Tibial nerve (tissue), 4 donors: Measurements from ENCODE around the gene PRTFDC1. TPM values are rescaled to one million over a fixed set of nuclear protein-coding genes. Genes with fewer than 3 reads are reported as not detected.

Source experiments
- DNase-seq, 2 donors: peaks; one replicate each; pipeline ENCODE4 v3.0.0-alpha.2; 2019; ENCODE audit warnings: low spot score in 2 of 2
- H3K27ac ChIP-seq, 4 donors: fragments of 200-600 bp; sonication (generic) in 3 of 4; one replicate each; pipeline ENCODE4 v1.5.1; 2017 to 2019; ENCODE audit warnings: mild to moderate bottlenecking in 1 of 4
- H3K27me3 ChIP-seq, 2 donors: fragments of 200-600 bp; sonication (generic) in 1 of 2; one replicate each; pipeline versions ENCODE4 v1.5.1 to v1.6.0; 2017 to 2019
- H3K36me3 ChIP-seq, 3 donors: fragments of 200-600 bp; sonication (generic); one replicate each; pipeline ENCODE4 v1.5.1; 2018 to 2019
- H3K4me1 ChIP-seq, 4 donors: fragments of 200-600 bp; sonication (generic) in 3 of 4; one replicate each; pipeline ENCODE4 v1.5.1; 2017 to 2019
- H3K4me3 ChIP-seq, 4 donors: fragments of 200-600 bp; sonication (generic) in 3 of 4; one replicate each; pipeline ENCODE4 v1.5.1; 2017 to 2019; ENCODE audit warnings: mild to moderate bottlenecking in 1 of 4, moderate library complexity in 1 of 4
- H3K9me3 ChIP-seq, 4 donors: fragments of 200-600 bp; sonication (generic) in 3 of 4; one replicate each; pipeline ENCODE4 v1.5.1; 2017 to 2019
- EP300 ChIP-seq, 2 donors: sonication (generic); formaldehyde crosslinking; IDR thresholded peaks; one replicate each; pipeline ENCODE4 v1.6.1; 2017; ENCODE audit warnings: antibody characterized with exemption in 2 of 2, mild to moderate bottlenecking in 1 of 2
- POLR2A ChIP-seq, 2 donors: fragments of 450-650 bp; IDR thresholded peaks; one replicate each; pipeline ENCODE4 v1.6.1; 2017; ENCODE audit warnings: antibody characterized with exemption in 2 of 2, mild to moderate bottlenecking in 2 of 2, moderate library complexity in 2 of 2
- WGBS, 2 donors: methylation state at CpG; one replicate each; pipeline ENCODE4 v1.1.5; 2018; 5-methylcytosine and 5-hydroxymethylcytosine counted together
- total RNA-seq, 4 donors: library from RNA; depleted of rRNA; stranded (reverse); fragments of >200 nt; gene quantifications; one replicate each; pipeline ENCODE4 v1.1.0, GENCODE V29; 2016
- TF ChIP-seq, protein P1 (sequence below), 5 experiments: fragments of 200-600 bp in 3 of 5; fragments of 450-650 bp in 2 of 5; sonication (generic) in 3 of 5; IDR thresholded peaks; one replicate each; pipeline ENCODE4 v1.5.1; 2016 to 2019; ENCODE audit warnings: antibody characterized with exemption in 5 of 5, mild to moderate bottlenecking in 3 of 5, moderate library complexity in 2 of 5

The PRTFDC1 gene
- total RNA-seq, 4 donors from 2014 or later: 0.78 to 5.7 (median 1.3) TPM

DNA sequence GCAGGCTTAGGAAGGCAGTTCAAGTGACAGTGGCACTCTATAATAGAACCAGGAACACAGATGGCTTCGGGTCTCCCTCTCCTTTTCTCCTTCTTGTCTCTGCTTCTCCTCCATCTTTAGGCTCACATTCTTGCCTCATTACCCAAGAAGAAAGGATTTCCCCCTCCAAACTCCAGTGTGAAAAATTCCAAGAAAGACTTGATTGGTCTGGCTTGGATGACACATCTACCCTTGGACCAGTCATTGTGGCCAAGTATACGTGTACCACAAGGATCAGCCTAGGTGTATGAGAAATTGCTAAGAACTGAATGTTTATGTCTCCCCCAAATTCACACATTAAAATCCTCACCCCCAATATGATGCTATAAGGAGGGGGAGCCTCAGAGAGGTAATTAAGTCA lies 53.9 kb downstream of the PRTFDC1 start:
- WGBS, 2 donors: 97 to 100% methylated on average over 2 of the region's 2 CpGs
- no peak for DNase-seq

DNA sequence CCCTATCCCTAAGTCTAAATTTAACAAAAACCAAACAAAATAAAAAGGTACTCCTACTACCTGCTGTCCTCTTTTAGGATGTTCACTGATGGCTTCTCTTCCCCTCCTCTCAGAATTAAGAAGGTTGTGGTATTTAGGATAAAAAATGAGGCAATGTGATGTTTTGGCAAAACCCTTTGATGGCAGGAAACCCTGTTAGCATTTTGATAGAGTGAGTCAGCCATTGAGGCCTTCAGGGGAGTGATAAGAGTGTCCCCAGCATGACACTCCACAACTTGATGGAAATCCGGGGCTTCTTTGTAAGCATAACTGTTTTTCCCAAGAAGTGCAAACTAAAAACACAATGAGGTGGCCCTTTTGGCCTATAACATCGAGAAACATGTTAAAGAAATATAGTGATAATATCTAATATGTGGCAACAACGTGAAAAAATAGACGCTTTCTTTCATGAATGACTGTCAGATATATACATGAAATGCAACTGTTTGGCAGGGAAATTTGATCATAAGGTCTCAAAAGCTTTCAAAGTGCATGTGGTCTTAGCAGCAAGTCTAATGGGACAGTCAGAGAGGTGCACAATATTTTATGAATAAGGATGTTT lies 55.0 kb downstream of the PRTFDC1 start:
- no peaks in the 10 kb centered on the region for H3K9me3 ChIP-seq
- peaks cover 0 to 14% (median 13%) of the 10 kb centered on the region in 4 donors for H3K4me1 ChIP-seq
- DNase-seq: no peak
- no peak overlapping the region for H3K27ac ChIP-seq
- no peaks in the 10 kb centered on the region for H3K36me3 ChIP-seq
- WGBS, 2 donors: 79 to 82% methylated on average over 4 of the region's 4 CpGs
- TF ChIP-seq, protein P1, sequence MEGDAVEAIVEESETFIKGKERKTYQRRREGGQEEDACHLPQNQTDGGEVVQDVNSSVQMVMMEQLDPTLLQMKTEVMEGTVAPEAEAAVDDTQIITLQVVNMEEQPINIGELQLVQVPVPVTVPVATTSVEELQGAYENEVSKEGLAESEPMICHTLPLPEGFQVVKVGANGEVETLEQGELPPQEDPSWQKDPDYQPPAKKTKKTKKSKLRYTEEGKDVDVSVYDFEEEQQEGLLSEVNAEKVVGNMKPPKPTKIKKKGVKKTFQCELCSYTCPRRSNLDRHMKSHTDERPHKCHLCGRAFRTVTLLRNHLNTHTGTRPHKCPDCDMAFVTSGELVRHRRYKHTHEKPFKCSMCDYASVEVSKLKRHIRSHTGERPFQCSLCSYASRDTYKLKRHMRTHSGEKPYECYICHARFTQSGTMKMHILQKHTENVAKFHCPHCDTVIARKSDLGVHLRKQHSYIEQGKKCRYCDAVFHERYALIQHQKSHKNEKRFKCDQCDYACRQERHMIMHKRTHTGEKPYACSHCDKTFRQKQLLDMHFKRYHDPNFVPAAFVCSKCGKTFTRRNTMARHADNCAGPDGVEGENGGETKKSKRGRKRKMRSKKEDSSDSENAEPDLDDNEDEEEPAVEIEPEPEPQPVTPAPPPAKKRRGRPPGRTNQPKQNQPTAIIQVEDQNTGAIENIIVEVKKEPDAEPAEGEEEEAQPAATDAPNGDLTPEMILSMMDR (IDR thresholded peaks at IDR 0.05): no peak
- TF ChIP-seq EP300 (IDR thresholded peaks at IDR 0.05): no peak
- no peak for TF ChIP-seq POLR2A (IDR thresholded peaks at IDR 0.05)
- no peaks in the 10 kb centered on the region for H3K27me3 ChIP-seq
- no peak overlapping the region for H3K4me3 ChIP-seq

More for the DNA sequence above, 53.9 kb downstream of the PRTFDC1 start:
- H3K36me3 ChIP-seq: no peaks in the 10 kb centered on the region
- no peaks in the 10 kb centered on the region for H3K9me3 ChIP-seq
- no peaks in the 10 kb centered on the region for H3K27me3 ChIP-seq
- no peak overlapping the region for H3K27ac ChIP-seq
- H3K4me1 ChIP-seq: peaks cover 0 to 15% (median 13%) of the 10 kb centered on the region in 4 donors
- no peak overlapping the region for H3K4me3 ChIP-seq
- TF ChIP-seq POLR2A (IDR thresholded peaks at IDR 0.05) (no peak), EP300 (IDR thresholded peaks at IDR 0.05) (no peak)
- TF ChIP-seq, protein P1 (IDR thresholded peaks at IDR 0.05): no peak

DNA sequence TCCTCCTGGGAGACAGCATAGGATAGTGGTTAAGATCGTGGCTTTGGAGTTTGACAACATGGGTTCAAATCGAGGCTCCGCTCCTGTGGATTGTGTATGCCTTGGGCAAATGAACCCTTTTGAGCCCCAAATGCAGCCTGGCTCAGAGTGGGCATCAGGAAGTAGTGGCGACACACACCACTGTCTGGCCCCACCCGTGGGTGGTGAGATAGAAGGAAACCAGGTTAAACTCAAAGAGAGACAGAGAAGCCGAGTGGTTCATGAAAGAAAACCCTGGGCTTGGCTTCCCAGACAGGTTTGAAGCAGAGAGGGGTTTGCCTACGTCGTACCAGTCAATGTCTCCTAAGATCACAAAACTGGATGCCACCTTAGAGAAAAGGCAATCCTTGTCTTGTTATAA lies 57.7 kb downstream of the PRTFDC1 start:
- no peak overlapping the region for H3K27ac ChIP-seq
- H3K4me3 ChIP-seq: no peak overlapping the region
- no peaks in the 10 kb centered on the region for H3K27me3 ChIP-seq
- TF ChIP-seq, protein P1 (IDR thresholded peaks at IDR 0.05): no peak
- no peak for TF ChIP-seq EP300 (IDR thresholded peaks at IDR 0.05)
- TF ChIP-seq POLR2A (IDR thresholded peaks at IDR 0.05): no peak
- WGBS, 2 donors: 88 to 89% methylated on average over 8 of the region's 8 CpGs
- no peaks in the 10 kb centered on the region for H3K9me3 ChIP-seq
- DNase-seq: no peak
- no peaks in the 10 kb centered on the region for H3K36me3 ChIP-seq
- H3K4me1 ChIP-seq: peaks cover 0 to 5% (median 0%) of the 10 kb centered on the region in 4 donors

DNA sequence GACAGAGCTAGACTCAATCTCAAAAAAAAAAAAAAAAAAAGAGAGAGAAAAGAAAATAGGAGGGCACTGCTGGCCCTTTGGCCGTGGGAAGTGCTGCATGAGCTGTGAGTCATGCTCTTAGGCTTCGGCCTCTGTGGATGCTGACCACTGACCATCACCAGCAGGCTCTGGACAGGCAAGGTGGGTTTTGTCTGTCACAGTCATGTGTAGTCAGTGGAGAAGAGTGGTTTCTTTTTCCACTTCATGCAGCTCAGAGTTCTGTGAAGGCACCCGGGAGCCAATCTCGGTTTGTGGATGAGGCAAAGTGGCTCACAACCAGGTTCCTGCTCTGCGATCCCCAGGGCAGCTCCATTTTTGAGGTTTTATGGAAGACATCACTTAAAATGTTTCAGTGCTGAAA lies 58.1 kb downstream of the PRTFDC1 start:
- no peaks in the 10 kb centered on the region for H3K36me3 ChIP-seq
- H3K4me3 ChIP-seq: no peak overlapping the region
- no peaks in the 10 kb centered on the region for H3K27me3 ChIP-seq
- H3K4me1 ChIP-seq: peaks cover 0 to 9% (median 0%) of the 10 kb centered on the region in 4 donors
- no peaks in the 10 kb centered on the region for H3K9me3 ChIP-seq
- 82 to 83% methylated on average over 5 of the region's 5 CpGs for WGBS, 2 donors
- DNase-seq: no peak
- TF ChIP-seq EP300 (IDR thresholded peaks at IDR 0.05): no peak
- TF ChIP-seq POLR2A (IDR thresholded peaks at IDR 0.05): no peak
- TF ChIP-seq, protein P1 (IDR thresholded peaks at IDR 0.05): no peak
- H3K27ac ChIP-seq: no peak overlapping the region

DNA sequence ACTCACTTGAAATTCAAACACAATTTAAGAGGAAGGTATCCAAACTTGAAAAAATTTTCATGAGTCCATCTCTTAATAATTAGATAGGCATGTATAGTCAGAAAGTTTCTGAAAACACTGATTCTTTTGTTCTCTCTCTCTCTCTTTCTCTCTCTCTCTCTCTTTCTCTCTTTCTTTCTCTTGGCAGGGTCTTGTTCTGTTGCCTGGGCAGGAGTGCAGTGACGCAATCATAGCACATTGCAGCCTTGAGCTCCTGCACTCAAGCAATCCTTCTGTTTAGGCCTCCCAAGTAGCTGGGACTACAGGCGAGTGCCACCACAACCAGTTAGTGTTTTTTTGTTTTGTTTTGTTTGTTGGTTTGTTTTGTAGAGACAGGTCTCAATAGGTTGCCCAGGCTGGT lies 59.3 kb downstream of the PRTFDC1 start:
- TF ChIP-seq POLR2A (IDR thresholded peaks at IDR 0.05) (no peak), EP300 (IDR thresholded peaks at IDR 0.05) (no peak)
- TF ChIP-seq, protein P1 (IDR thresholded peaks at IDR 0.05): no peak
- DNase-seq: no peak
- Histone ChIP-seq H3K4me3 (no peak overlapping the region), H3K9me3 (no peaks in the 10 kb centered on the region), H3K4me1 (peaks cover 0 to 10% (median 0%) of the 10 kb centered on the region in 4 donors), H3K27ac (no peak overlapping the region), H3K36me3 (no peaks in the 10 kb centered on the region), H3K27me3 (no peaks in the 10 kb centered on the region)
- WGBS, 2 donors: 67 to 98% methylated on average over 2 of the region's 2 CpGs
